ENCODE data around the gene NPHS1. TPM values are rescaled to one million over a fixed set of nuclear protein-coding genes. Genes with fewer than 3 reads are reported as not detected.
"Not testable (repeated sequence)": the region's sequence is repeated elsewhere in the genome, so short reads cannot be mapped to it uniquely, and the experiment has no call there.

NPHS1 gene
- total RNA-seq, 1 donor = not detected

DNA sequence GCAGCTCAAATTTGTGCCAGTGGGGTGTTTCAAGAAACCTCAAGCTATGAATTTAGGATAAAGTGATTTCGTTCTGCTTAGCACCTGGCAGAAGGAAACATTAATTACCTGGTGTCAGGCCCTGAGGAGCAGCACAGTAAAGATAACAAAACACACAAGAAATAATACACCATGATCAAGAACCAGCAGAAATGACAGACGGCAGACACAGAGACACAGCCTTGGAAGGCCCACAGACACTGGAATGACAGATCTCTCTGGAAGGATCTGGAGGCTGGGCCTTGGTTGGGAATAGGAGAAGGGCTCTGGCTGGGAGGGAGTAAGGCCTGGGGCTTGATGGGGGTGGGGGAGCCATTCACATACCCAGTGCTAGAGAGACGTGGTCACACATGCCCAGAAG lies 50.5 kb downstream of the NPHS1 start:
- no peak overlapping the region for H3K4me3 ChIP-seq (ENCODE audit: low read depth, low read length)
- TF ChIP-seq, protein P1, sequence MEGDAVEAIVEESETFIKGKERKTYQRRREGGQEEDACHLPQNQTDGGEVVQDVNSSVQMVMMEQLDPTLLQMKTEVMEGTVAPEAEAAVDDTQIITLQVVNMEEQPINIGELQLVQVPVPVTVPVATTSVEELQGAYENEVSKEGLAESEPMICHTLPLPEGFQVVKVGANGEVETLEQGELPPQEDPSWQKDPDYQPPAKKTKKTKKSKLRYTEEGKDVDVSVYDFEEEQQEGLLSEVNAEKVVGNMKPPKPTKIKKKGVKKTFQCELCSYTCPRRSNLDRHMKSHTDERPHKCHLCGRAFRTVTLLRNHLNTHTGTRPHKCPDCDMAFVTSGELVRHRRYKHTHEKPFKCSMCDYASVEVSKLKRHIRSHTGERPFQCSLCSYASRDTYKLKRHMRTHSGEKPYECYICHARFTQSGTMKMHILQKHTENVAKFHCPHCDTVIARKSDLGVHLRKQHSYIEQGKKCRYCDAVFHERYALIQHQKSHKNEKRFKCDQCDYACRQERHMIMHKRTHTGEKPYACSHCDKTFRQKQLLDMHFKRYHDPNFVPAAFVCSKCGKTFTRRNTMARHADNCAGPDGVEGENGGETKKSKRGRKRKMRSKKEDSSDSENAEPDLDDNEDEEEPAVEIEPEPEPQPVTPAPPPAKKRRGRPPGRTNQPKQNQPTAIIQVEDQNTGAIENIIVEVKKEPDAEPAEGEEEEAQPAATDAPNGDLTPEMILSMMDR (IDR thresholded peaks at IDR 0.05; ENCODE audit: insufficient read depth, low read depth, low read length) = no peak
- no peak for DNase-seq (ENCODE audit: low read depth)

DNA sequence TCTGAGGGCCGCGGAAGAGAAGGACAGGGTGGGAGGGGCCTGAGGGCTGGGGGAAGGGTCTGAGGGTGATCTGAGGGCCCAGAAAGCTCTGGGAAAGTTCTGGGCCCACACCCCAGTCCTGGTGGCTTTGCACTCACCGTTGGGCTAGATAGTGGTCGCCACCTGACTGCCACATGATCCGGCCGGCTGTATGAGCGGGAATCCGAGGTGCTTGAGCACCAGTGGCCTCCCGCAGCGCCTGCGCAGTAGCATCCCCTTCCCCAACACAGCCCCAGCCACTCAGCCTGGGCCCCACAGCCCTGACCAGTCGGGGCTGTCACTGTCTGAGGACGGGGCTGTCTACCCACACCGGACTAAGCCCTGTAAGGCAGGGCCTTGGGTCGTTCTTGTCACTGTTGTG lies 54.6 kb downstream of the NPHS1 start:
- TF ChIP-seq, protein P1 (IDR thresholded peaks at IDR 0.05; ENCODE audit: insufficient read depth, low read depth, low read length) = no peak
- DNase-seq (ENCODE audit: low read depth) = no peak
- no peak overlapping the region for H3K4me3 ChIP-seq (ENCODE audit: low read depth, low read length)

DNA sequence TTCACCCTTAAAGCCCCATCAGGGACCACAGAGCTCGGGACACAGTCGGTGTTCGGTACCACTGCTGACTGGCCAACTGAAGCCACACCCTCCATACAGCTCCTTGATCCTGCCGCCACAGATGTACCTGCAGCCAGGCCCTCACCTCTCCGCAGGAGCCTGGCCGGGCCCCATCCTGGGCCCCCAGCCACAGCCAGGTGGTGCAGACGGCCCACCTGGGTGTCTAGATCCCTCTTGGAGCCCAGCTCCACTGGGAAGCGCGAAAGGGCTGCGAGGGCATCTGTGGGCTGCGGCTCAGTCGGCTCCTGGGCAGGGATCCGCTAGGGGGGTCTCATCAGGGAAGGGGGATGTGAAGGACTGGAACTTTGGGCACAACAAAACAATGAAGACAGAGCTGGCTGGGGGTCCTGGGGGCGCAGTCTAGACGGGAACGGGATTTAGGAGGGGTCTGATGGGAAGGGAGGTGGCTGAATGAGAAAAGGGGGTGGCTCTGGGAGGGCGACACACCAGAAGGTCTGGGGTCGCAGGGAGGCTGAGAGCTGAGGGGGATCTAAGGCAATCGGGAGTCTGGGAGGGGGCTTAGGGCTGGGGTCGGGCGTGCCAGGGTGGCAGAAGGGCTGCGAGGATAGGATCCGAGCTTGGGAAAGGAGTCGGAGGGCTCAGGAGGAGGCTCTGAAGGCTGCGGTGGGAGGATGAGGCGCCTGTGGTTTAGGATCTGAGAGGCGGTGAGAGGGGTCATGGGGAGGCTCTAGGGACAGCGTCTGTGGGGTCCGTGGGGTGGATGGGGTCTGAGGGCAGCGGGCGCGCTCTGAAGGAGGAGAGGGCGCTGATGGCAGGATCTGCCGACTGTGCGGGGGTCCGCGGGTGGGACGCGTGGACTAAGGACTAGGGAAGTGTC lies 55.4 kb downstream of the NPHS1 start:
- no peak for DNase-seq (ENCODE audit: low read depth)
- no peak overlapping the region for H3K4me3 ChIP-seq (ENCODE audit: low read depth, low read length)
- TF ChIP-seq, protein P1 (IDR thresholded peaks at IDR 0.05; ENCODE audit: insufficient read depth, low read depth, low read length) = no peak

DNA sequence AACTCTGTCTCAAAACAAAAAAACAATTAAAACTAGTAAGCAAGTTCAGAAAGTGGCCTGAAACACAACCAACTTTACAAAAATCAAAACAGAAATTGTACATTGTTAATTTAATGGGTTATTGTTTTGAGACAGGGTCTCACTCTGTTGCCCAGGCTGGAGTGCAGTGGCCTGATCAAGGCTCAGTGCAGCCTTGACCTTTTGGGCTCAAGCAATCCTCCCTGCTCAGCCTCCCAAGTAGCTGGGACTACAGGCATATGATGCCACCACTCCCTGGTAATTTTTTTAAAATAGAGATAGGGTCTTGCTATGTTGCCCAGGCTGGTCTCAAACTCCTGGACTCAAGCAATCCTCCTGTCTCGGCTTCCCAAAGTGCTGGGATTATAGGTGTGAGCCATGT lies 56.7 kb downstream of the NPHS1 start:
- not testable (repeated sequence) for H3K4me3 ChIP-seq (ENCODE audit: low read depth, low read length); DNase-seq (ENCODE audit: low read depth)

DNA sequence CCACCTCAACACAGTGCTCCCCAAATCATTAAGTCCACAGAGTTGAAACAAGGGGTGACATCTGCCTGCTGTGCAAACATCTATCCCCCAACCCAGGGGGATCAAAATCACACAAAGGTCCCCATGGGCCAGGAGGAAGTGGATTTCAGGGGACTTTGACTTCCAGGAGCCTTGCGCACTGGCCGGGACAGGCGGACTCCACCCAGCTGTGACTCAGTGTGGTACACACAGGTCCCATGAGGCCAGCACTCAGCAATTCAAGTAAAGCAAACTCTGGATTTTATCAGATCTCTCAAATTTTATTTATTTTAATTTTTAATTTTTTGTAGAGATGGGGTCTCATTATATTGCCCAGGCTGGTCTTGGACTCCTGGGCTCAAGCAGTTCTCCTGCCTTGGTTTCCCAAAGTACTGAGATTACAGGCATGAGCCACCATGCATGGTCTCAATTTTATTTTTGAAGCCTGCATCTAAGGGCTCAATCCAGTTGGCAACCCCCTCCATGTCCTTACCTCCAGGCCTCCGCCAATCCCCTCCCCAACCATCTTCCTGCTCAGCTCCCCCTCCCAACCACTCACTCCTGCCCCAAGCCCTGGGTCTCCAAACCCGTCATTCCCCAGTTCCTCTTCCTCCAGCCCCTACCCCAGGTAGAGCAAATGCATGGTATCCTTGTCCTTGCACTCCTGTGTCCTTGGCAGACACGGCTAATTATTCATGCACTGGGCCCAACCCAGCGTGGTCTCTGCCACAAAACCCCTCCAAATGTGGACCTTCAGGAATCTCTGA lies 58.7 kb downstream of the NPHS1 start:
- DNase-seq (ENCODE audit: low read depth) = no peak
- TF ChIP-seq, protein P1 (IDR thresholded peaks at IDR 0.05; ENCODE audit: insufficient read depth, low read depth, low read length) = no peak

DNA sequence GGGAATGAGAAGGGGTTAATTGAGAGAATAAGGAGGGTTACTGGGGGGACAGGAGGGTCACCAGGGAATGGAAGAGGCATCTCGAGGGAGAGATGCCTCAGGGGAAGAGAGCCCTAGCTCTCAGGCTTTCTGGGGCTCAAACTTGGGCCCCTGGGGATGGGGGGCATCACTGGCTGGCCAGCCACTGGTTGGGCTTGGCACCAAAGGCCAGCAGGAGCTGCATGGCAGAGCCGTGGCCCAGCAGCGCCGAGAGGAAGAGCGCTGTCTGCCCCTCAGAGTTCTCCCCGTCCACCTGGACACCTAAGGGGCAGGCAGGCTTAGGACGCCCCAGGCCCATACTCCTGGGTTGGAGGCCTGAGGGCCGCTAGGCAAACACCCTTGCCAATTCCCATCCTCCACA lies 59.4 kb downstream of the NPHS1 start:
- no peak overlapping the region for H3K4me3 ChIP-seq (ENCODE audit: low read depth, low read length)
- TF ChIP-seq, protein P1 (IDR thresholded peaks at IDR 0.05; ENCODE audit: insufficient read depth, low read depth, low read length) = no peak
- no peak for DNase-seq (ENCODE audit: low read depth)

More for the DNA sequence above, 58.7 kb downstream of the NPHS1 start:
- H3K4me3 ChIP-seq (ENCODE audit: low read depth, low read length) = no peak overlapping the region

DNA sequence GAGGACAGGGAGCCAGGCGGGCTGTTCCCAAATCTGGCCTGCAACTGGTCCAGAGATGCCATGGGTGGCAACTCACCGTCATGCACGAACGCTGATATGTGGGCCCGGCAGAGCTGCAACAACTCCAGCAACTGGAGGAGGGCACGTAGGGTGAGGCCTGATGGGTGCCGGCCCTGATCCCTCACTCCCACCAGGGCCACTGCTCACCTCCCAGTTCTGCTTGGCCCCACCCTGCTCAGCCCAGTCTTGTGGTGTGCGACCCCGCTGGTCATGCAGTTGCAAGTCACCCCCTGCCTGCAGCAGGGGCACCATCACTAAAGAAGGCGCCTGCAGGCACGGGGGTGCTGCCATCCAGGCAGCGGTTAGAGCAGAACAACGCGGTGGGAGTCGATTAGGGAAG lies 60.0 kb downstream of the NPHS1 start:
- no peak overlapping the region for H3K4me3 ChIP-seq (ENCODE audit: low read depth, low read length)
- no peak for DNase-seq (ENCODE audit: low read depth)
- TF ChIP-seq, protein P1 (IDR thresholded peaks at IDR 0.05; ENCODE audit: insufficient read depth, low read depth, low read length) = no peak

All from fibroblast of villous mesenchyme (primary cell).